Fibroblast of lung (primary cell): ENCODE data around the gene PALLD.

Source experiments
- CTCF ChIP-seq, 2 donors: IDR thresholded peaks in 1 of 2; conservative IDR thresholded peaks in 1 of 2; 1 replicate in 1 of 2; 2 replicates in 1 of 2; pipeline ENCODE4 v1.5.1; 2011 to 2012; ENCODE audit warnings: low read length in 2 of 2, control low read depth in 1 of 2, inconsistent platforms in 1 of 2, low read depth in 1 of 2, mild to moderate bottlenecking in 1 of 2
- EZH2 ChIP-seq: IDR thresholded peaks from 2 replicates; pipeline ENCODE4 v1.5.1; 2012; ENCODE audit warnings: low read length, control low read depth, mild to moderate bottlenecking; ENCODE audit errors: missing control alignments

- TF ChIP-seq CTCF (conservative IDR thresholded peaks at IDR 0.05 in 1 of 2, IDR thresholded peaks at IDR 0.05 in 1 of 2; ENCODE audit: low read depth in 1 of 2, low read length in 2 of 2) (no peak), EZH2 (no peak)
Observed at GRCh38 chr4:168642591-168642990, 145.7 kb downstream of the PALLD start.
